Right lobe of liver (tissue), 4 donors: ENCODE results near the gene INS.

Experiments
- CTCF ChIP-seq, 4 donors: fragments of 200-600 bp in 3 of 4; fragments of 450-650 bp in 1 of 4; IDR thresholded peaks; one replicate each; pipeline versions ENCODE4 v1.5.1 to v1.8.0; 2016 to 2022; ENCODE audit warnings: antibody characterized with exemption in 4 of 4, mild to moderate bottlenecking in 2 of 4
- POLR2A ChIP-seq: fragments of 450-650 bp; IDR thresholded peaks from one replicate; pipeline ENCODE4 v1.6.1; 2017; ENCODE audit warnings: antibody characterized with exemption, mild to moderate bottlenecking
- donor health status: DM: no; HTN: no; CAD: no.
- donor health status: DM: no; HTN: no; CAD: no.
- donor health status: DM: no; HTN: yes; CAD: no.

DNA sequence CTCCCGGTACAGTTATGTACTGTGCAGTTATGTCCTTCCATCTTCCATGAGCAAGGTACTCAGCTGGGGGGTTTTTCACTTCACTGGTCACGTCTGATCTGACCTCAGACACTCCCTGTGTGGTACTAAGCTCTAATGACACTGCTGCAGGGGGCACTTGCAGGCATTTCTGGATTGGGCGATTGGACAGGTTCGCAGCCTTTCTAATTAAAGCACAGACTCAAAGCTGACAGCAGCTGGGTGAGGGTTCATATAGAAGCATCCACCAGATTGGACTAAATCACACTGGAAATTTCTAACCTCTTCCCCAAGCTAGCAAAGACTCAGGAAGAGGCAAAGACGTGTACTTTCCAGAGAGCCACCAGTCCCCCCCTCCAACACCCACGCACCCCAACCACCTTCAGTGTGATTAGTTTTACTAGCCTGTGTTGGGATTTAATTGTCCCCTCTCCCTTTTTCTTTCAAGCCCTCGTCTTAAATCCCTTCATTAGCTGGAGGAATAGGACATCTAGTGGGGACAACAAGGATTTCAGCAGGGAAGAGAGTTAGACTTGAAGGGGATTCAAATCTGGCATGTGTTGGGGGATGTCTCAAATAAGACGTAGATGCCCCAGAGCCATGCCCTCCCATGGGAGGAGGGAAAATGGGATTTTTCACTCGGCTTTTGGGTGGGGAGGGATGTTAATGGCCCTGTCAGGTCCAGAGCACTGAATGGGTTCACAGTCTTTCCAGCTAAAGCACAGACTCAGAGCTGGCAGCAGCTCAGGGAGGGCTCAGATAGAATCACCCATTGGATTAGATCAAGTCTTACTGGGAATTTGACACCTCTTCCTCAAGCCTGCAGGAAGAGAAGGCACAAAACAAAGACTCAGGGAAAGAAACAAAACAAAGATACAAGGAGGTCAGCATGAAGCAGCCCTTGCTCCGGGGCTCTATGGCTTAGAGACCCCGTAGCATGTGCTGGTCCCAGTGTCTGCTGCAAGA is 10.9 kb downstream of the INS start:
- TF ChIP-seq CTCF (IDR thresholded peaks at IDR 0.05): peak in 3 of 4 donors; percentile 11 to 15 (median 15)
- TF ChIP-seq POLR2A: no peak
